GM19463 (cell line): ENCODE measurements around the gene SMARCB1.
"Not testable (repeated sequence)": the region's sequence is repeated elsewhere in the genome, so short reads cannot be mapped to it uniquely, and the experiment has no call there.

ENCODE experiments used
- ATAC-seq: cut with Tn5 transposase; IDR thresholded peaks from one replicate; pipeline ENCODE4 v1.9.1; 2021; ENCODE audit warnings: mild to moderate bottlenecking, moderate library complexity; ENCODE audit not compliant: unreplicated experiment

Gene SMARCB1

GRCh38 chr22:23841736-23842445 lies 55.1 kb downstream of the SMARCB1 start:
- no peak for ATAC-seq

- ATAC-seq: no peak
These were observed 55.8 kb downstream of the SMARCB1 start for GRCh38 chr22:23842599-23842998.

GRCh38 chr22:23844739-23845202 lies 58.0 kb downstream of the SMARCB1 start:
- no peak for ATAC-seq

DNA sequence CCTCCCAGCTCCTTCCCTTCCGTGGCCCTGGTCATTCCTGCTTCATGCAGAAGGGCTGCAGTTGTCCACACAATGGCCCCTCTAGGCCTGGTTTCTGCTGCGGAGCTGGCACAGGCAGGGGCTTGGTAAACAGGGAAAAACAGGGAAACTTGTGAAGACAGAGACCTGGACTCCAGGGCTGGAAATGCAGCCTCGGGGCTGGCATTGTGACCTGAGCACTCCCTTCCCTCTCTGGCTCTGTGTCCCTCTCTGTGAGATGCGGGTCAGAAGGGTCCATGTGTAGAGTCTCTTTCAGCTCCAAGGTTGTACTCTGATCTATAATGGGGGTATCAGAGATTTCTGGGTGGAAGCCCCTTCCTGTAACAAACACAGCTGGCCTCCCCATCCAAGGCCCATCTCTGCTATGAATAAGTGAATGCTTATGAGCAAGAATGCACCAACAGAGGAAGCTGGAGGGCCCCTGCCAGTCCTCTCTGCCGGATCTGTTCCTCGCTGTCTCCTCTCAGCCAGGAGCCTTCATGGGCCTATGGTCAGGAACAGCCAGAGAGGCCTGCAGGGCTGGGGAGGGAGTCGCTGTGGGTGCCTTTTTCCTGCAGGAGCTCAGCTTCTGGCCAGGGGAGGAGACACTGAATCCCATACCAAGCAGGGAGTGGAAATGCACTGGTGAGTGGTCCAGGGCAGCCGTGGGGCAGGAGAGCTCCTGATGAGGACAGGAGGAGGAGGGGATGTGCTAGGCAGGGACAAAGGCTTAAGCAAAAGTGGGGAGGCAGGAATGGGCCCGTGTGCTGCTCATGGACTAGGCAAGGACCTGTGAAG lies 58.7 kb downstream of the SMARCB1 start:
- ATAC-seq: no peak

- no peak for ATAC-seq
These were observed 59.3 kb downstream of the SMARCB1 start for GRCh38 chr22:23846081-23846469.

DNA sequence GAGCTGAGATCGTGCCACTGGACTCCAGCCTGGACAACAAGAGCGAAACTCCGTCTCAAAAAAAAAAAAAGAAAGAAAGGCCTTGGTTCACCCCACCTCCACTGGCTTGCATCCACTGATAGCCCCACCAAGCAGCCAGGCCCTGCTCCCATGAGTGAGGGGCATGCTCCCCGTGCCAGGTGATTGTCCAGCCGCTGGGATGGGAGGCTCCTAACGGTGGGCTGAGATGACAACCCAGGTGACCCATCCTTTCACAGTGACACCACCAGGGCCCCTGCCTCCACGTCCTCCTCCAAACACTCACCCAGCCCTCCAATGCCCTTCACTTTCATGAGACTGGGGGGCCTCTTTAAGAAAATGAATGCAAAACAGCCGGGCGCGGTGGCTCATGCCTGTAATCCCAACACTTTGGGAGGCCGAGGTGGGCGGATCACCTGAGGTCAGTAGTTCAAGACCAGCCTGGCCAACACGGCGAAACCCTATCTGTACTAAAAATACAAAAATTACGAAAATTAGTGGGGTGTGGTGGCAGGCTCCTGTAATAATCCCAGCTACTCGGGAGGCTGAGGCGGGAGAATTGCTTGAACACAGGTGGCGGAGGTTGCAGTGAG lies 60.6 kb downstream of the SMARCB1 start:
- no peak for ATAC-seq

DNA sequence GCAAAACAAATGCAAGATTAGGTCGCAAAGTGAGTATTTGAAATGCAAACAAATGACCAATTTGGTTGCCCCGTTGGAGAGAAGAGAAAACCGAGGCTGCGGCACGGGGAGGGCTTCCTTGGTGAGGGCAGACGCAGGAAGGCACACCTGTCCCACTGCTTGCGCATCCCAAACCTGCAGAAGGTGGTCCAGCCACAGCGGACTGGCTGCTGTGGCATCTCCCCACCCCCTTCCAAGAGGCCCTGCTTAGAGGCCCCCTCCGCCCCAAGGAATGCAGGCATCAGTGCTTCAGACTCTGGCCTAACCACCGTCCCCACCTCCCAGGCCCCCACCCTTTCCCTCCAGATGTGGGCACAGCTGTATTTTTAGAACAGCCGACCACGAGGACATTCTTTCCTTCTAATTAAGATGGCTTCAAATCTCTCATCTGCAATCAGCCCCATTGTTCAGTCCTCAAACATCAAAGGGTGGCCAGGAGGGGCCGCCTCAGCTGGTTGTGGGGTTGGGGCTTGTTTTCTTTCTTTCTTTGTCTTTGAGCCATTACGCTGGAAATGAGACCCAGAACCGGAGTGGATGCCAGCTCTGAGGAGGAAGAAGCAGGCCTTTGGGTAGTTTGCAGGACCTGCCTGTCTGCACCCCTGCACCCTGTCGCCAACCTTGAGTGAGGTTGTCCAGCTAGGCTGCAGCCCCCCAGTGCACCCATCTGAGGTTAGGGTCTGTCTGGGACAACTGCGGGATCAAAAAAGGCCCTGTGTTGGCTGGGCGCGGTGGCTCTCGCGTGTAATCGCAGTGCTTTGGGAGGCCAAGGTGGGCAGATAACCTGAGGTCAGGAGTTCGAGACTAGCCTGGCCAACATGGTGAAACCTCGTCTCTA lies 61.5 kb downstream of the SMARCB1 start:
- no peak for ATAC-seq

- no peak for ATAC-seq
These were observed 62.5 kb downstream of the SMARCB1 start for GRCh38 chr22:23849009-23850006.

- peak; percentile 67 for ATAC-seq
These were observed 63.4 kb downstream of the SMARCB1 start for GRCh38 chr22:23850136-23850611.

- ATAC-seq: peak; percentile 49
These were observed 70.2 kb downstream of the SMARCB1 start for GRCh38 chr22:23856721-23857605.

GRCh38 chr22:23857606-23858483 lies 71.1 kb downstream of the SMARCB1 start, which contains the start of gene SLC2A11:
Gene SLC2A11 (plus strand): TSS chr22:23857875. CDS start chr22:23858000, 125 bp downstream.
- peak; percentile 88 for ATAC-seq

DNA sequence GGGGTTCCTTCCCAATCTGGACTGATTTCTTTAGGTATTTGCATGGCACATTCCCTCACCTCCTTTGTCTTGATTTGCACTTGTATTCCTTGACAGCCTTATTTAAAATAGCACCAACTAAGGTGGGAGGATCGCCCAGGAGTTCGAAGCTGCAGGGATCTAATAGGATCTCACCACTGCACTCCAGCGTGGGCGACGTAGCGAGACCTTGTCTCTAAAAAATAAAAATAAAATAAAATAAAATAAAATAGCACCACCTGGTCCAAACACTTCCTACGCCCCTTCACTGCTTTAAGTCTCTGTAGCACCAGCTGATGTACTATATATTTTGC lies 71.7 kb downstream of the SMARCB1 start:
- no peak for ATAC-seq

GRCh38 chr22:23859201-23859600 lies 72.4 kb downstream of the SMARCB1 start:
- no peak for ATAC-seq

GRCh38 chr22:23860187-23860586 lies 73.4 kb downstream of the SMARCB1 start:
- not testable (repeated sequence) for ATAC-seq

- ATAC-seq: no peak
These were observed 75.3 kb downstream of the SMARCB1 start for GRCh38 chr22:23862103-23862502.

- not testable (repeated sequence) for ATAC-seq
These were observed 77.9 kb downstream of the SMARCB1 start for GRCh38 chr22:23864499-23865154.

DNA sequence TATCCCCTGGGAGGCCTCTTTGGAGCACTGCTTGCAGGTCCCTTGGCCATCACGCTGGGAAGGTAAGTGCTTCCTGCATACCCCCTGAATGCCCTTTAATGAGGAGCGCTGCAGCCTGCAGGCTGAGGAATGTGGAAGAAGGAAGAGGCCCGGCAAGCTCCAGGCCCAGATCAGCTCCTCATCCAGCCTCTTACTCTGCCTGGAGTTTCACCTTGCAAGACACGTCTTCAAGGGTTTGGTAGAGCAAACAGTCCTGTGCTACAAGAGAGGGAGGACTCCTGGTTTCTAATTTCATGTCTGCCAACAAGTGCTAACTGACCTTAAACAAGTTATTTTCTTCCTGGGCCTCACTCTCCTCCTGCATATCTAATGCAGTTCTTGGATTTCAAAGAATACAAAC lies 81.8 kb downstream of the SMARCB1 start:
- no peak for ATAC-seq
